Neural crest cell (in vitro differentiated cells): ENCODE measurements around the gene CFAP97D1. TPM values are rescaled to one million over a fixed set of nuclear protein-coding genes. Genes with fewer than 3 reads are reported as not detected.

Source experiments
- DNase-seq: peaks from one replicate; pipeline ENCODE4 v3.0.0; 2021; ENCODE audit warnings: low read depth, mixed read lengths, low spot score
- H3K27ac Mint-ChIP-seq: one replicate; pipeline ENCODE4 v1.8.0; 2021; ENCODE audit warnings: mild to moderate bottlenecking, mixed read lengths; ENCODE audit not compliant: unreplicated experiment
- H3K27me3 Mint-ChIP-seq: 2 replicates; pipeline ENCODE4 v1.8.0; 2021; ENCODE audit warnings: low read depth, mild to moderate bottlenecking, mixed read lengths
- H3K36me3 Mint-ChIP-seq: 2 replicates; pipeline ENCODE4 v1.8.0; 2021; ENCODE audit warnings: low read depth, mild to moderate bottlenecking, mixed read lengths
- H3K4me1 Mint-ChIP-seq: 2 replicates; pipeline ENCODE4 v1.8.0; 2021; ENCODE audit warnings: mixed read lengths
- H3K4me3 Mint-ChIP-seq: one replicate; pipeline ENCODE4 v1.8.0; 2021; ENCODE audit warnings: mild to moderate bottlenecking, mixed read lengths
- H3K9me3 Mint-ChIP-seq: 2 replicates; pipeline ENCODE4 v1.8.0; 2021; ENCODE audit warnings: mixed read lengths
- total RNA-seq: library from RNA; stranded (reverse); gene quantifications from 2 replicates; pipeline ENCODE4 v1.2.1, GENCODE V29; 2021
- TF ChIP-seq, protein P1 (sequence below): fragments of 200-600 bp; sonication (generic); conservative IDR thresholded peaks from 2 replicates; pipeline ENCODE4 v1.5.0; 2021; ENCODE audit warnings: antibody characterized with exemption, mild to moderate bottlenecking

Gene CFAP97D1
- total RNA-seq, 1 donor from 2014 or later: not detected

DNA sequence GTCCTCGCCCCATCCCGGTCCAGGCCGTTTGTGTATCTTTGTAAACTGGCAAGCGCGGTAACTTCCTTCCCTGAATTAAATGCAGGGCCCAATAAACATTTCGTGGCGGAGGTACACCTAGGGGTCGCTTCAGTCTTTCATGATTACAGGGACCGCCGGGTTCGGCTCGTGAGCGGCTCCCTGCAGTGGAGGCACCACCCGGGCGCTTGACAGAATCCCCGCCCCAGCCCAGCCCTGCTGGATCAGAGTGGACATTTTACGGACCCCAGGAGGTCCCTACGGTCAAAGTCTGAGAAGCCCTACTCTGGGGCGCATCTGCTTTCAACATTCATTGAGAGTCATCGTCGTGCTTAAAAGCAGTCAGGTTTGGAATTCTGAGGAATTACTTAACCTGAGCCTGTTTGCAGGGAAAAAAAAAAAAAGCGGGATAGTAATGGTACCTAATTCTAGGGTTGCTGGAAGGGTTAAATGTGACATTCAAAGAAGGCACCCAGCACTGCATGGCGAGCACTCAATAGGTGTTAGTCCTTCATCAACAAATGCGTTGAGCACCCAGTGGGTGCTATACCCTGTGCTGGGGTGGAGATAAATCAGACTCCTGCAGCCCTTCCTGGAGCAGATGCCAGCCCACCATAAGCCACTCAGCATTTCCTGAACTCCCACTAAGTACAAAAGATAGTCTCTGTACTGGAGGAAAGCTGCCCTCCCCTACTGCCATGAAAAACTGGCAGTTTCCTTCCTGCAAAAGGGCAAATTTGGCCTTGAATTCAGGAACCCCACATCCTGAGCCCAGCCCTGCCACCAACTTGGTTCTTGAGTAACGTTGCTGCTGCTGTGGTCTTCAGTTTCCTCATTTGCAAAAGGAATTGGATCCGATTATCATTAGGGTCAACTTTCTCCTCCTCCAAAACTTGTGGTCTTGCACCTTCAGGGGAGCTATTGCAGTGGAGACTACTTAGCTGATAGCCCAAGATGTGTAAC, 800 bp upstream of the CFAP97D1 start:
- no peaks in the 10 kb centered on the region for H3K36me3 Mint-ChIP-seq
- peaks cover 15% of the 10 kb centered on the region for H3K4me1 Mint-ChIP-seq
- peaks cover 24% of the 10 kb centered on the region for H3K27me3 Mint-ChIP-seq
- H3K4me3 Mint-ChIP-seq: peak overlapping the region; percentile 87
- no peaks in the 10 kb centered on the region for H3K9me3 Mint-ChIP-seq
- TF ChIP-seq, protein P1, sequence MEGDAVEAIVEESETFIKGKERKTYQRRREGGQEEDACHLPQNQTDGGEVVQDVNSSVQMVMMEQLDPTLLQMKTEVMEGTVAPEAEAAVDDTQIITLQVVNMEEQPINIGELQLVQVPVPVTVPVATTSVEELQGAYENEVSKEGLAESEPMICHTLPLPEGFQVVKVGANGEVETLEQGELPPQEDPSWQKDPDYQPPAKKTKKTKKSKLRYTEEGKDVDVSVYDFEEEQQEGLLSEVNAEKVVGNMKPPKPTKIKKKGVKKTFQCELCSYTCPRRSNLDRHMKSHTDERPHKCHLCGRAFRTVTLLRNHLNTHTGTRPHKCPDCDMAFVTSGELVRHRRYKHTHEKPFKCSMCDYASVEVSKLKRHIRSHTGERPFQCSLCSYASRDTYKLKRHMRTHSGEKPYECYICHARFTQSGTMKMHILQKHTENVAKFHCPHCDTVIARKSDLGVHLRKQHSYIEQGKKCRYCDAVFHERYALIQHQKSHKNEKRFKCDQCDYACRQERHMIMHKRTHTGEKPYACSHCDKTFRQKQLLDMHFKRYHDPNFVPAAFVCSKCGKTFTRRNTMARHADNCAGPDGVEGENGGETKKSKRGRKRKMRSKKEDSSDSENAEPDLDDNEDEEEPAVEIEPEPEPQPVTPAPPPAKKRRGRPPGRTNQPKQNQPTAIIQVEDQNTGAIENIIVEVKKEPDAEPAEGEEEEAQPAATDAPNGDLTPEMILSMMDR: no peak
- no peak for DNase-seq
- peak overlapping the region; percentile 22 for H3K27ac Mint-ChIP-seq

DNA sequence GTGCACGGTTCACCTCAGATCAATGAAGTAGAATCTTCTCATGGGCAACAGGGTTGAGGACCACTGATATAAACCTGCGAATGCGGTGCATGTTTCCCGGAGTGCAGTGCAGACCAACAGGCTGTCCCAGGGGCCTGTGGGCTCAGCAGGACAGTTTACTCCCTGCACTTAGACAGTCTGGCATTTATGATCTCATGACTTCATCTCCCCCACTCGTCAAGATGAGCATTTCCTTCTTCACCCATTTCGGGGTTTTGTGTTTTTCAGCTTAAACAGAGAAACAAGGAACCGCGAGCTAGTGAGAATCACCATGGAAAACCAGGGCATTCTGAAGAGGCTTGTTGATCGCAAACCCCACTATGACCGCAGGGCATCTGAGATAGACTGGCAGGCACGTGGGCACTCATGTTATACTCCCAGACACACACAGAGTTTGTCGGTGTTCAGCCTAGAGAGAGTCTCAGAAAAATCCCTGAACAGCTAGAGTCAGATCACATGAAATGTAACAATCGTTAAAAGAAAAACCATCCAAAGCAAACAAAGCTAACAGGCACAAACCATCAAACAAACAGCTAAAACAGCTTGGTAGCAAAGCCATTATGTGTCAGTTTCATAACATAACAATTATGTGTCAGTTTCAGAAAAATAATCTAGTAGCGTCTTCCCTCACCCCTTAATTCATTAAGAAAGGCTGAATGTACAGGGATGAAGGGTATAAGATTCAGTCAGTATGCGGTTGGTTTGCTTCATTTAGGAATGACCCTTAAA, 2.9 kb downstream of the CFAP97D1 start:
- TF ChIP-seq, protein P1: no peak
- Mint-ChIP-seq H3K36me3 (no peaks in the 10 kb centered on the region), H3K4me1 (peaks cover 13% of the 10 kb centered on the region), H3K9me3 (no peaks in the 10 kb centered on the region), H3K27me3 (peaks cover 24% of the 10 kb centered on the region), H3K27ac (no peak overlapping the region), H3K4me3 (no peak overlapping the region)
- no peak for DNase-seq

DNA sequence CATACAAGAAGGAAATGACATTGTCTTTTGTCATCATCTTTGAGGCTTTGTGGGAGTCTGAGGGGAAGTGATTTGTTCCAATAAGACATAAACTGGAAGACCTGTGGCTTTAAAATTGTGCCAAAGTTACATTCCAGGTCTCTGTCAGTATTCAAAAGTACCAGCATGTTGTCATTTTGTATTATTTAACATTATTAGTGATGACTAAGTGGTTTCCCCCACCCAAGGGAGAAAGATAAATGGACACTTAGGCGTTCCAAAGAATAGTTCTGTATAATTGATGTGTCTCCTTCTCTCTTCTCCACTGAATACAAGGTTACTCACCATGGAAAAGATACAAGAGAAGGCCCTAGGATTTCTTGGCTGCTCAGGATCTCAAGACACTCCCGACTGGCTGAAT, 3.8 kb downstream of the CFAP97D1 start:
- Mint-ChIP-seq H3K4me1 (peaks cover 12% of the 10 kb centered on the region), H3K4me3 (no peak overlapping the region), H3K27me3 (peaks cover 24% of the 10 kb centered on the region), H3K27ac (no peak overlapping the region), H3K9me3 (no peaks in the 10 kb centered on the region), H3K36me3 (no peaks in the 10 kb centered on the region)
- TF ChIP-seq, protein P1: no peak
- no peak for DNase-seq

DNA sequence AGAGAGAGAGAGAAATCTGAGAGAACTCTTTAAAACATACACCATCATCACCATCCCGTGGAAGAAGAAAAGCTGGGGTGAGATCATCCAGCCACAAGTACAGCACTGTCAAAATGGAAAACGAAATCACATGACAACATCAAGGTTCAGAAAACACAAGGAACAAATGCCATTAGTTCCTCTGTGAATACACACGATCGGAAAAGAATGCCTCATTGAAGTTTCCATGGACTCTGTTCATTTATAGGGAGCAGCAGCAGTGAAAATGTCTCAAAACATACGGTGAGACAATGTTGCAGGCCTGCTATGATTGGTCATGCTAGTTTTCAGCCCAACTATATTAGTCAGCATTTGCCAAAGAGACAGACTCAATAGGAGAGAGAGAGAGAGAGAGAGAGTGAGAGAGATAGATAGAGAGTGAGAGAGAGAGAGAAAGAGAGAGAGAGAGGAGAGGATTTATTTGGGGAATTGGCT, 4.4 kb downstream of the CFAP97D1 start:
- Mint-ChIP-seq H3K4me3 (no peak overlapping the region), H3K9me3 (no peaks in the 10 kb centered on the region), H3K36me3 (no peaks in the 10 kb centered on the region), H3K27ac (no peak overlapping the region), H3K4me1 (peaks cover 6% of the 10 kb centered on the region), H3K27me3 (peaks cover 19% of the 10 kb centered on the region)
- TF ChIP-seq, protein P1: no peak
- no peak for DNase-seq

DNA sequence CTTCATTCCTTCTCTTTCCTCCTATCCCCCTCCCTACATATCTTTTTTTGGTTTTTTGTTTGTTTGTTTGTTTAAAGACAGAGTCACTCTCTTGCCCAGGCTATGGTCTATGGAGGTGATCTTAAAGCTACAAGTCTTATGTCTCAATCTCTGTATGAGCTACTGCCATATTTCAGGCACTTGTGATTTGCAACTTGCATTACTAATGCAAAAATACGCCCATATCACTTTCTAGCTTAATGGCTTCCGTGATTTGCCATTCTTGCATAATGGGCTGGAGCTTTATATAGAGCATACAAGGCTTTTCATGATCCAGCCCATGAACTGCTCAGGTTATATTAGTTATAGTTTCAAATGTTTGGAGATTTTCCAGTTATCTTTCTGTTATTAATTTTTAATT, 7.5 kb downstream of the CFAP97D1 start:
- H3K36me3 Mint-ChIP-seq: no peaks in the 10 kb centered on the region
- TF ChIP-seq, protein P1: no peak
- H3K9me3 Mint-ChIP-seq: peaks cover 2% of the 10 kb centered on the region
- no peak overlapping the region for H3K27ac Mint-ChIP-seq
- peaks cover 2% of the 10 kb centered on the region for H3K27me3 Mint-ChIP-seq
- no peak for DNase-seq
- no peak overlapping the region for H3K4me3 Mint-ChIP-seq
- peaks cover 15% of the 10 kb centered on the region for H3K4me1 Mint-ChIP-seq
